Adrenal gland (tissue), 12 donors: ENCODE measurements around the gene DOK6. TPM values are rescaled to one million over a fixed set of nuclear protein-coding genes. Genes with fewer than 3 reads are reported as not detected.

Experiments used
- DNase-seq, 7 donors: peaks; one replicate each; pipeline ENCODE4 v3.0.0-alpha.2; 2019 to 2020
- H3K27ac ChIP-seq, 5 donors: fragments of 200-600 bp; sonication (generic) in 4 of 5; 1 replicate in 3 of 5; 2 replicates in 2 of 5; pipeline versions ENCODE4 v1.5.1 to v1.8.0; 2016 to 2020; ENCODE audit warnings: mild to moderate bottlenecking in 1 of 5
- H3K27me3 ChIP-seq: fragments of 200-600 bp; 2 replicates; pipeline ENCODE4 v1.8.0; 2021
- H3K36me3 ChIP-seq, 2 donors: fragments of 200-600 bp; replicated peaks in 1 of 2; 1 replicate in 1 of 2; 2 replicates in 1 of 2; pipeline versions ENCODE4 v1.5.1 to v1.8.0; 2018 to 2022
- H3K4me1 ChIP-seq, 2 donors: fragments of 200-600 bp; replicated peaks in 1 of 2; 1 replicate in 1 of 2; 2 replicates in 1 of 2; pipeline versions ENCODE4 v1.5.1 to v1.8.0; 2018 to 2021
- H3K4me3 ChIP-seq, 4 donors: fragments of 200-600 bp; sonication (generic) in 3 of 4; one replicate each; pipeline ENCODE4 v1.5.1; 2016 to 2018
- H3K9me3 ChIP-seq, 3 donors: fragments of 200-600 bp; sonication (generic) in 1 of 3; replicated peaks in 1 of 3; 1 replicate in 2 of 3; 2 replicates in 1 of 3; pipeline versions ENCODE4 v1.5.1 to v1.8.0; 2016 to 2021
- POLR2A ChIP-seq, 2 donors: fragments of 450-650 bp; IDR thresholded peaks; one replicate each; pipeline ENCODE4 v1.6.1; 2017; ENCODE audit warnings: antibody characterized with exemption in 2 of 2, mild to moderate bottlenecking in 2 of 2, moderate library complexity in 1 of 2
- WGBS, 4 donors: extraction: QIAGEN DNeasy Blood & Tissue Kit in 2 of 4; methylation state at CpG; one replicate each; pipeline versions ENCODE4 v1.1.5 to v1.1.7; 2013 to 2017; 5-methylcytosine and 5-hydroxymethylcytosine counted together
- intact Hi-C, 2 donors: fragments of 100-400 bp; cut with DNase I; formaldehyde crosslinking; loops; one replicate each; pipeline versions ENCODE4 v1.14.1 to v1.15.0; 2022 to 2023
- polyA plus RNA-seq, 3 donors: library from polyadenylated mRNA; stranded (reverse); fragments of 200-250 nt in 2 of 3; fragments of 350-450 nt in 1 of 3; fragmentation: Illumina TruSeq in 1 of 3; extraction: RNeasy Lipid Tissue Mini Kit (QIAGEN cat#74804) in 1 of 3; gene quantifications; one replicate each; pipeline ENCODE4 v1.2.3, GENCODE V29; 2013 to 2014
- total RNA-seq, 9 donors: library from RNA; depleted of rRNA in 4 of 9; stranded (reverse); fragments of >200 nt in 4 of 9; fragments of 120-200 nt in 1 of 9; fragmentation: NEBNext Ultra II Directional in 1 of 9; extraction: Animal tissue kit (Norgen Biotek cat#: 25700) in 1 of 9; gene quantifications; one replicate each; pipeline versions ENCODE4 v1.1.0 to v1.2.4, GENCODE V29; 2013 to 2023
- TF ChIP-seq, protein P1 (sequence below), 6 experiments: fragments of 450-650 bp in 4 of 6; fragments of 200-600 bp in 2 of 6; sonication (generic) in 1 of 6; IDR thresholded peaks; 1 replicate in 5 of 6; 2 replicates in 1 of 6; pipeline versions ENCODE4 v1.5.1 to v1.8.0; 2016 to 2021; ENCODE audit warnings: antibody characterized with exemption in 6 of 6, mild to moderate bottlenecking in 2 of 6, moderate library complexity in 1 of 6
- donor health status: healthy with polysubstance abuse.
- donor health status: Bipolar disorder and iron deficiency.
- donor health status: DM: yes; HTN: yes; CAD: no.
- donor health status: DM: no; HTN: no; CAD: no.
- donor health status: DM: no; HTN: no; CAD: no.
- donor health status: DM: yes; HTN: yes; CAD: no.

The DOK6 gene
- total and polyA plus RNA-seq, 12 donors, result 0.24 to 4.5 (median 0.76) TPM

GRCh38 chr18:69558052-69558451, 157.4 kb downstream of the DOK6 start:
- WGBS, 4 donors, result 68 to 77% (median 70%) methylated on average over 2 of the region's 2 CpGs
- intact Hi-C loops, result no loop called here

DNA sequence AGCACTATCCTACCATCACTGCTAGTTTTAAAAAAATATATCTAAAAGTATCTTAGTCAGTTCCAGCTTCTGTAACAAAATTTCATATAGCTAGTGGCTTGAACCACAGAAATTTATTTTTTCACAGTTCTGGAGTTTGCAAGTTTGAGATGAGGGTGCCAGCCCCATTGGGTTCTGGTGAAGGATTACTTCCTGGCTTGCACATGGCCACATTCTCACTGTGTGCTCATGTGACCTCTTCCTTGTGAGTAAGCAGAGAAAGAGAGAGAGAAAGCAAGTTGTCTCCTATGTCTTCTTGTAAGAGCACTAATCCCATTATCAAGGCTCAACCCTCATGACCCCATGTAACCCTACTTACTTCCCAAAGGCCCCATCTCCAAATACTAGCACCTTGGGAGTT, 158.9 kb downstream of the DOK6 start:
- no peak for TF ChIP-seq POLR2A (IDR thresholded peaks at IDR 0.05)
- TF ChIP-seq, protein P1, sequence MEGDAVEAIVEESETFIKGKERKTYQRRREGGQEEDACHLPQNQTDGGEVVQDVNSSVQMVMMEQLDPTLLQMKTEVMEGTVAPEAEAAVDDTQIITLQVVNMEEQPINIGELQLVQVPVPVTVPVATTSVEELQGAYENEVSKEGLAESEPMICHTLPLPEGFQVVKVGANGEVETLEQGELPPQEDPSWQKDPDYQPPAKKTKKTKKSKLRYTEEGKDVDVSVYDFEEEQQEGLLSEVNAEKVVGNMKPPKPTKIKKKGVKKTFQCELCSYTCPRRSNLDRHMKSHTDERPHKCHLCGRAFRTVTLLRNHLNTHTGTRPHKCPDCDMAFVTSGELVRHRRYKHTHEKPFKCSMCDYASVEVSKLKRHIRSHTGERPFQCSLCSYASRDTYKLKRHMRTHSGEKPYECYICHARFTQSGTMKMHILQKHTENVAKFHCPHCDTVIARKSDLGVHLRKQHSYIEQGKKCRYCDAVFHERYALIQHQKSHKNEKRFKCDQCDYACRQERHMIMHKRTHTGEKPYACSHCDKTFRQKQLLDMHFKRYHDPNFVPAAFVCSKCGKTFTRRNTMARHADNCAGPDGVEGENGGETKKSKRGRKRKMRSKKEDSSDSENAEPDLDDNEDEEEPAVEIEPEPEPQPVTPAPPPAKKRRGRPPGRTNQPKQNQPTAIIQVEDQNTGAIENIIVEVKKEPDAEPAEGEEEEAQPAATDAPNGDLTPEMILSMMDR (IDR thresholded peaks at IDR 0.05), result no peak
- intact Hi-C loops, result no loop called here
- DNase-seq, result no peak

More at GRCh38 chr18:69558052-69558451, 157.4 kb downstream of the DOK6 start:
- no peaks in the 10 kb centered on the region for H3K9me3 ChIP-seq
- H3K27me3 ChIP-seq, result no peaks in the 10 kb centered on the region
- no peak overlapping the region for H3K4me3 ChIP-seq
- no peaks in the 10 kb centered on the region for H3K36me3 ChIP-seq
- no peak overlapping the region for H3K27ac ChIP-seq
- DNase-seq, result no peak
- TF ChIP-seq POLR2A (IDR thresholded peaks at IDR 0.05), result no peak
- TF ChIP-seq, protein P1 (IDR thresholded peaks at IDR 0.05), result no peak
- no peaks in the 10 kb centered on the region for H3K4me1 ChIP-seq

GRCh38 chr18:69564602-69565001, 163.9 kb downstream of the DOK6 start:
- no peak for DNase-seq
- H3K27me3 ChIP-seq, result no peaks in the 10 kb centered on the region
- H3K27ac ChIP-seq, result no peak overlapping the region
- TF ChIP-seq, protein P1 (IDR thresholded peaks at IDR 0.05), result no peak
- TF ChIP-seq POLR2A (IDR thresholded peaks at IDR 0.05), result no peak
- H3K4me1 ChIP-seq, result no peaks in the 10 kb centered on the region
- no peak overlapping the region for H3K4me3 ChIP-seq
- no peaks in the 10 kb centered on the region for H3K9me3 ChIP-seq
- H3K36me3 ChIP-seq, result no peaks in the 10 kb centered on the region
- 82 to 94% (median 91%) methylated on average over 2 of the region's 2 CpGs for whole genome bisulfite sequencing, 4 donors
- intact Hi-C loops, result no loop called here

More for the DNA sequence above, 158.9 kb downstream of the DOK6 start:
- Histone ChIP-seq H3K27ac (no peak overlapping the region), H3K9me3 (no peaks in the 10 kb centered on the region), H3K4me3 (no peak overlapping the region), H3K27me3 (no peaks in the 10 kb centered on the region), H3K36me3 (no peaks in the 10 kb centered on the region), H3K4me1 (no peaks in the 10 kb centered on the region)

GRCh38 chr18:69567813-69568488, 167.3 kb downstream of the DOK6 start:
- Histone ChIP-seq H3K4me3 (no peak overlapping the region), H3K36me3 (no peaks in the 10 kb centered on the region), H3K27me3 (no peaks in the 10 kb centered on the region), H3K27ac (no peak overlapping the region), H3K4me1 (no peaks in the 10 kb centered on the region), H3K9me3 (no peaks in the 10 kb centered on the region)
- TF ChIP-seq, protein P1 (IDR thresholded peaks at IDR 0.05), result no peak
- TF ChIP-seq POLR2A (IDR thresholded peaks at IDR 0.05), result no peak
- no peak for DNase-seq
- intact Hi-C loops, result no loop called here
- WGBS, 4 donors, result 81 to 85% (median 81%) methylated on average over 10 of the region's 10 CpGs
